ENCODE data around the gene FAM9B.
"Not testable (repeated sequence)": the region's sequence is repeated elsewhere in the genome, so short reads cannot be mapped to it uniquely, and the experiment has no call there.

GRCh38 chrX:9018332-9018731, 15.6 kb downstream of the FAM9B start:
- not testable (repeated sequence) for TF ChIP-seq CTCF (conservative IDR thresholded peaks at IDR 0.05; ENCODE audit: low read depth, low read length); EZH2 (IDR thresholded peaks at IDR 0.05; ENCODE audit: borderline replicate concordance, low read depth, low read length, poor library complexity, severe bottlenecking)

Data from A673 (cell line).